ENCODE measurements around the gene CHST3.

- no peak for TF ChIP-seq CTCF (IDR thresholded peaks at IDR 0.05; ENCODE audit: insufficient read depth, low read length, poor library complexity, severe bottlenecking)
- TF ChIP-seq EZH2phosphoT487 (conservative IDR thresholded peaks at IDR 0.05; ENCODE audit: low read length): no peak
Observed at GRCh38 chr10:72030762-72031543, 66.8 kb downstream of the CHST3 start.
